Right lobe of liver (tissue), 6 donors: ENCODE data around the gene RAB8B. TPM values are rescaled to one million over a fixed set of nuclear protein-coding genes. Genes with fewer than 3 reads are reported as not detected.

ENCODE experiments used
- ATAC-seq, 4 donors: fragments of 200-7000 bp; cut with Tn5 transposase; one replicate each; pipeline ENCODE4 v1.9.1; 2020; ENCODE audit warnings: mild to moderate bottlenecking in 4 of 4, moderate library complexity in 4 of 4
- DNase-seq, 3 donors: peaks; one replicate each; pipeline ENCODE4 v3.0.0-alpha.2; 2020
- H3K27ac ChIP-seq, 3 donors: fragments of 200-600 bp; one replicate each; pipeline ENCODE4 v1.8.0; 2022
- H3K27me3 ChIP-seq, 2 donors: fragments of 200-600 bp; one replicate each; pipeline ENCODE4 v1.8.0; 2022
- H3K36me3 ChIP-seq, 4 donors: fragments of 200-600 bp; sonication (generic) in 1 of 4; one replicate each; pipeline versions ENCODE4 v1.5.1 to v1.8.0; 2017 to 2022; ENCODE audit warnings: control low read depth in 1 of 4
- H3K4me1 ChIP-seq, 4 donors: fragments of 200-600 bp; sonication (generic) in 1 of 4; one replicate each; pipeline versions ENCODE4 v1.5.1 to v1.8.0; 2017 to 2022; ENCODE audit warnings: control low read depth in 1 of 4
- H3K4me3 ChIP-seq, 3 donors: fragments of 200-600 bp; one replicate each; pipeline ENCODE4 v1.8.0; 2022
- H3K9me3 ChIP-seq, 4 donors: fragments of 200-600 bp; sonication (generic) in 1 of 4; one replicate each; pipeline versions ENCODE4 v1.5.1 to v1.8.0; 2017 to 2022; ENCODE audit warnings: control low read depth in 1 of 4
- CTCF ChIP-seq, 4 donors: fragments of 200-600 bp in 3 of 4; fragments of 450-650 bp in 1 of 4; IDR thresholded peaks; one replicate each; pipeline versions ENCODE4 v1.5.1 to v1.8.0; 2016 to 2022; ENCODE audit warnings: antibody characterized with exemption in 4 of 4, mild to moderate bottlenecking in 2 of 4
- POLR2A ChIP-seq: fragments of 450-650 bp; IDR thresholded peaks from one replicate; pipeline ENCODE4 v1.6.1; 2017; ENCODE audit warnings: antibody characterized with exemption, mild to moderate bottlenecking
- WGBS: methylation state at CpG from one replicate; pipeline ENCODE4 v1.1.6; 2018; ENCODE audit warnings: low coverage, low lambda C conversion rate; ENCODE audit not compliant: insufficient coverage; ENCODE audit errors: missing lambda C conversion rate; 5-methylcytosine and 5-hydroxymethylcytosine counted together
- intact Hi-C, 2 donors: fragments of 100-400 bp; cut with DNase I; formaldehyde crosslinking; loops; one replicate each; pipeline versions ENCODE4 v1.11.2 to v1.14.1; 2022
- total RNA-seq, 6 experiments: library from RNA; depleted of rRNA in 2 of 6; stranded (reverse); fragments of >200 nt in 2 of 6; fragmentation: NEBNext Ultra II Directional in 3 of 6; extraction: Animal tissue kit (Norgen Biotek cat#: 25700) in 3 of 6; gene quantifications; one replicate each; pipeline versions ENCODE4 v1.1.0 to v1.2.4, GENCODE V29; 2016 to 2023
- donor health status: DM: no; HTN: yes; CAD: no.
- donor health status: DM: no; HTN: no; CAD: no.
- donor health status: DM: no; HTN: no; CAD: no.
- donor health status: DM: no; HTN: yes; CAD: no.
- donor health status: DM: no; HTN: yes; CAD: no.

The RAB8B gene
- total RNA-seq, 6 experiments from 2014 or later, result 5.8 to 50.7 (median 14.3) TPM

GRCh38 chr15:63299943-63300575, 110.7 kb downstream of the RAB8B start:
- no peak overlapping the region for H3K4me3 ChIP-seq
- intact Hi-C loops, result no loop called here

GRCh38 chr15:63301088-63301487, 111.7 kb downstream of the RAB8B start:
- DNase-seq, result no peak
- TF ChIP-seq POLR2A, result no peak
- no peak for TF ChIP-seq CTCF (IDR thresholded peaks at IDR 0.05)
- 75% methylated on average over 1 of the region's 1 CpG for WGBS
- Histone ChIP-seq H3K36me3 (no peaks in the 10 kb centered on the region), H3K9me3 (no peaks in the 10 kb centered on the region), H3K27me3 (no peaks in the 10 kb centered on the region), H3K4me3 (no peak overlapping the region), H3K4me1 (peaks cover 0 to 3% (median under 1%) of the 10 kb centered on the region in 4 donors), H3K27ac (no peak overlapping the region)
- intact Hi-C loops, result no loop called here
- ATAC-seq, result no peak

More at GRCh38 chr15:63299943-63300575, 110.7 kb downstream of the RAB8B start:
- DNase-seq (no peak), ATAC-seq (no peak)
- Histone ChIP-seq H3K4me1 (no peaks in the 10 kb centered on the region), H3K36me3 (no peaks in the 10 kb centered on the region), H3K27ac (no peak overlapping the region), H3K27me3 (no peaks in the 10 kb centered on the region), H3K9me3 (no peaks in the 10 kb centered on the region)
- WGBS, result 84% methylated on average over 7 of the region's 7 CpGs
- TF ChIP-seq POLR2A, result no peak
- no peak for TF ChIP-seq CTCF (IDR thresholded peaks at IDR 0.05)

- TF ChIP-seq CTCF (IDR thresholded peaks at IDR 0.05), result no peak
- H3K4me3 ChIP-seq, result no peak overlapping the region
- no peaks in the 10 kb centered on the region for H3K36me3 ChIP-seq
- WGBS, result 98% methylated on average over 5 of the region's 5 CpGs
- ATAC-seq (no peak), DNase-seq (no peak)
- H3K27ac ChIP-seq, result no peak overlapping the region
- H3K27me3 ChIP-seq, result no peaks in the 10 kb centered on the region
- no peaks in the 10 kb centered on the region for H3K9me3 ChIP-seq
- intact Hi-C loops, result no loop called here
- H3K4me1 ChIP-seq, result peaks cover 0 to 11% (median 4%) of the 10 kb centered on the region in 4 donors
Measured at GRCh38 chr15:63305260-63305659, 115.9 kb downstream of the RAB8B start.

GRCh38 chr15:63306492-63307073, 117.2 kb downstream of the RAB8B start:
- no peaks in the 10 kb centered on the region for H3K36me3 ChIP-seq
- intact Hi-C loops, result no loop called here
- peak; percentile 68 to 95 (median 91) for ATAC-seq
- DNase-seq, result peak in 2 of 3 donors; percentile 46 to 52
- H3K27me3 ChIP-seq, result no peaks in the 10 kb centered on the region
- WGBS, result 30% methylated on average over 5 of the region's 5 CpGs
- H3K4me1 ChIP-seq, result peaks cover 0 to 11% (median 4%) of the 10 kb centered on the region in 4 donors
- H3K27ac ChIP-seq, result no peak overlapping the region
- no peak for TF ChIP-seq POLR2A
- TF ChIP-seq CTCF (IDR thresholded peaks at IDR 0.05), result no peak
- H3K9me3 ChIP-seq, result no peaks in the 10 kb centered on the region
- no peak overlapping the region for H3K4me3 ChIP-seq
